IMR-90 (cell line): Measurements from ENCODE around the gene DAPK1. TPM values are rescaled to one million over a fixed set of nuclear protein-coding genes. Genes with fewer than 3 reads are reported as not detected.

Source experiments
- ATAC-seq: fragments of 200-7000 bp; cut with Tn5 transposase; 2 replicates; pipeline ENCODE4 v1.9.1; 2020; ENCODE audit warnings: low read depth, mild to moderate bottlenecking, moderate library complexity
- BruUV-seq: library from RNA; stranded (reverse); fragments of 400-500 nt; replicated peaks from 2 replicates; lab custom pipeline; 2021; lab: Mats Ljungman, UMichigan
- CTCF ChIA-PET: fragments of 300-600 bp; formaldehyde crosslinking; extraction: SDS; loops from one replicate; lab custom pipeline; 2021; ENCODE audit warnings: antibody characterized with exemption; lab: Yijun Ruan, JAX
- POLR2A ChIA-PET: fragments of 300-600 bp; sonication (Branson Sonifier 250); formaldehyde crosslinking; loops from one replicate; lab custom pipeline; 2022; ENCODE audit warnings: antibody characterized with exemption; ENCODE audit not compliant: unreplicated experiment; lab: Charles Lee
- DNase-seq: peaks from one replicate; pipeline ENCODE4 v3.0.0; 2013
- H2AFZ ChIP-seq: replicated peaks from 2 replicates; pipeline ENCODE3; 2013; ENCODE audit warnings: low read length, mild to moderate bottlenecking; ENCODE audit not compliant: poor library complexity
- H2AK5ac ChIP-seq: 2 replicates; pipeline ENCODE4 v1.6.1; 2013; ENCODE audit warnings: low read depth, low read length, inconsistent platforms
- H2AK9ac ChIP-seq: replicated peaks from 2 replicates; pipeline ENCODE3; 2013; ENCODE audit warnings: mild to moderate bottlenecking, low read depth, low read length, moderate library complexity; ENCODE audit not compliant: poor library complexity
- H2BK120ac ChIP-seq: 2 replicates; pipeline ENCODE4 v1.6.1; 2013; ENCODE audit warnings: low read depth, low read length, inconsistent platforms
- H2BK15ac ChIP-seq: 3 replicates; pipeline ENCODE4 v1.6.1; 2013; ENCODE audit warnings: low read depth, low read length, inconsistent platforms
- H2BK20ac ChIP-seq: 2 replicates; pipeline ENCODE4 v1.6.1; 2013; ENCODE audit warnings: low read depth, mild to moderate bottlenecking, inconsistent platforms, low read length, moderate library complexity
- H2BK5ac ChIP-seq: 2 replicates; pipeline ENCODE4 v1.6.1; 2013; ENCODE audit warnings: mild to moderate bottlenecking, low read depth, low read length, inconsistent platforms; ENCODE audit not compliant: poor library complexity, severe bottlenecking
- H3K14ac ChIP-seq: replicated peaks from 2 replicates; pipeline ENCODE4 v1.6.1; 2013; ENCODE audit warnings: low read depth, low read length, inconsistent platforms
- H3K18ac ChIP-seq: 2 replicates; pipeline ENCODE4 v1.6.1; 2013; ENCODE audit warnings: low read depth, low read length, control low read depth
- H3K23ac ChIP-seq: 2 replicates; pipeline ENCODE4 v1.6.1; 2013; ENCODE audit warnings: low read depth, low read length, inconsistent platforms
- H3K27ac ChIP-seq: 2 replicates; pipeline ENCODE4 v1.5.1; 2013; ENCODE audit warnings: mild to moderate bottlenecking, control low read depth, low read length; ENCODE audit not compliant: insufficient read depth
- H3K27me3 ChIP-seq: 2 replicates; pipeline ENCODE4 v1.6.1; 2013; ENCODE audit warnings: low read length; ENCODE audit not compliant: control insufficient read depth, insufficient read depth
- H3K36me3 ChIP-seq: 2 replicates; pipeline ENCODE4 v1.6.1; 2013; ENCODE audit warnings: low read length, mixed read lengths; ENCODE audit not compliant: control insufficient read depth, insufficient read depth
- H3K4ac ChIP-seq: 2 replicates; pipeline ENCODE4 v1.6.1; 2013; ENCODE audit warnings: low read depth, low read length, inconsistent platforms
- H3K4me1 ChIP-seq: 2 replicates; pipeline ENCODE4 v1.6.1; 2013; ENCODE audit warnings: low read length, mixed read lengths; ENCODE audit not compliant: control insufficient read depth, insufficient read depth
- H3K4me2 ChIP-seq: 2 replicates; pipeline ENCODE4 v1.6.1; 2013; ENCODE audit warnings: low read depth, mild to moderate bottlenecking, control low read depth, low read length, moderate library complexity
- H3K4me3 ChIP-seq: 2 replicates; pipeline ENCODE4 v1.5.1; 2013; ENCODE audit warnings: low read depth, mild to moderate bottlenecking, control low read depth, low read length, moderate library complexity; ENCODE audit not compliant: insufficient read depth
- H3K56ac ChIP-seq: 2 replicates; pipeline ENCODE4 v1.6.1; 2013; ENCODE audit warnings: low read length, inconsistent platforms; ENCODE audit not compliant: insufficient read depth; ENCODE audit errors: extremely low read depth
- H3K79me1 ChIP-seq, 2 experiments: 2 replicates each; pipeline ENCODE4 v1.6.1; 2013; ENCODE audit warnings: low read length in 2 of 2, inconsistent platforms in 1 of 2, low read depth in 1 of 2
- H3K9ac ChIP-seq: 2 replicates; pipeline ENCODE4 v1.6.1; 2013; ENCODE audit warnings: low read depth, low read length, control low read depth
- H3K9me1 ChIP-seq: 2 replicates; pipeline ENCODE4 v1.6.1; 2013; ENCODE audit warnings: low read length, inconsistent platforms; ENCODE audit not compliant: insufficient read depth
- H3K9me3 ChIP-seq: 2 replicates; pipeline ENCODE4 v1.6.1; 2013; ENCODE audit warnings: low read length; ENCODE audit not compliant: control insufficient read depth, insufficient read depth
- H4K20me1 ChIP-seq: 2 replicates; pipeline ENCODE4 v1.6.1; 2013; ENCODE audit warnings: low read length, inconsistent platforms; ENCODE audit not compliant: insufficient read depth
- H4K5ac ChIP-seq: 2 replicates; pipeline ENCODE4 v1.6.1; 2013; ENCODE audit warnings: mild to moderate bottlenecking, low read depth, low read length, control low read depth
- H4K8ac ChIP-seq, 2 experiments: 2 replicates each; pipeline ENCODE4 v1.6.1; 2013; ENCODE audit warnings: low read depth in 2 of 2, low read length in 2 of 2, control low read depth in 1 of 2, inconsistent platforms in 1 of 2
- H4K91ac ChIP-seq: 2 replicates; pipeline ENCODE4 v1.6.1; 2013; ENCODE audit warnings: low read depth, low read length, inconsistent platforms; ENCODE audit not compliant: insufficient read depth
- BHLHE40 ChIP-seq: fragments of 150-350 bp; IDR thresholded peaks from 2 replicates; pipeline ENCODE4 v1.6.1; 2016; ENCODE audit warnings: mild to moderate bottlenecking, low read depth, low read length
- CEBPB ChIP-seq: IDR thresholded peaks from 2 replicates; pipeline ENCODE4 v1.6.1; 2012; ENCODE audit warnings: low read depth, low read length, improper control_type of control experiment
- CHD1 ChIP-seq: IDR thresholded peaks from 2 replicates; pipeline ENCODE4 v1.6.1; 2012; ENCODE audit warnings: low read depth, low read length, improper control_type of control experiment
- ELK1 ChIP-seq: fragments of 150-350 bp; IDR thresholded peaks from 2 replicates; pipeline ENCODE4 v1.6.1; 2016; ENCODE audit warnings: low read depth, mild to moderate bottlenecking, low read length, moderate library complexity, borderline replicate concordance
- FOS ChIP-seq: fragments of 150-350 bp; IDR thresholded peaks from 2 replicates; pipeline ENCODE4 v1.6.1; 2016; ENCODE audit warnings: low read depth, low read length
- MAFK ChIP-seq: IDR thresholded peaks from 2 replicates; pipeline ENCODE4 v1.6.1; 2012; ENCODE audit warnings: low read depth, low read length, improper control_type of control experiment
- MAZ ChIP-seq: IDR thresholded peaks from 2 replicates; pipeline ENCODE4 v1.6.1; 2012; ENCODE audit warnings: low read depth, mild to moderate bottlenecking, low read length, improper control_type of control experiment, moderate library complexity, borderline replicate concordance
- MXI1 ChIP-seq: IDR thresholded peaks from 2 replicates; pipeline ENCODE4 v1.6.1; 2012; ENCODE audit warnings: low read depth, mild to moderate bottlenecking, low read length, moderate library complexity, borderline replicate concordance
- NFE2L2 ChIP-seq: fragments of 150-350 bp; IDR thresholded peaks from 2 replicates; pipeline ENCODE4 v1.6.1; 2016; ENCODE audit warnings: low read depth, mild to moderate bottlenecking, low read length
- POLR2A ChIP-seq: IDR thresholded peaks from 2 replicates; pipeline ENCODE4 v1.6.1; 2012; ENCODE audit warnings: mild to moderate bottlenecking, low read depth, low read length
- RAD21 ChIP-seq: IDR thresholded peaks from 2 replicates; pipeline ENCODE4 v1.6.1; 2012; ENCODE audit warnings: low read length, improper control_type of control experiment
- RCOR1 ChIP-seq: IDR thresholded peaks from 2 replicates; pipeline ENCODE4 v1.6.1; 2012; ENCODE audit warnings: mild to moderate bottlenecking, low read length, improper control_type of control experiment; ENCODE audit not compliant: insufficient replicate concordance
- RFX5 ChIP-seq: IDR thresholded peaks from 2 replicates; pipeline ENCODE4 v1.8.0; 2012; ENCODE audit warnings: low read depth, mild to moderate bottlenecking, low read length, moderate library complexity
- SMC3 ChIP-seq: fragments of 150-350 bp; IDR thresholded peaks from 2 replicates; pipeline ENCODE4 v1.6.1; 2016; ENCODE audit warnings: low read depth, mild to moderate bottlenecking, antibody characterized with exemption, low read length, moderate library complexity
- WGBS, 2 experiments: methylation state at CpG; one replicate each; pipeline versions ENCODE4 v1.1.5 to v1.1.7; 2013; ENCODE audit warnings: missing lambda C conversion rate in 2 of 2; ENCODE audit not compliant: insufficient read length in 1 of 2; ENCODE audit errors: extremely low coverage in 2 of 2; 5-methylcytosine and 5-hydroxymethylcytosine counted together
- dilution Hi-C: fragments of 300-500 bp; cut with HindIII; formaldehyde crosslinking; loops from one replicate; pipeline ENCODE4 v1.14.3; 2018; ENCODE audit warnings: low sequenced_read_pairs; ENCODE audit not compliant: unreplicated experiment
- in situ Hi-C: fragments of 300-500 bp; cut with MboI; formaldehyde crosslinking; loops from 3 replicates; pipeline ENCODE4 v1.14.3; 2019; ENCODE audit warnings: low sequenced_read_pairs, inconsistent platforms, mixed read lengths
- intact Hi-C: fragments of 100-400 bp; cut with micrococcal nuclease; formaldehyde crosslinking; loops from 2 replicates; pipeline ENCODE4 v1.10.0; 2022
- polyA plus RNA-seq, 3 experiments: library from polyadenylated mRNA; depleted of rRNA; stranded (reverse); fragments of >200 nt; gene quantifications; 2 replicates each; pipeline ENCODE4 v1.2.3, GENCODE V29; 2012; ENCODE audit warnings: low replicate concordance in 1 of 3
- total RNA-seq: library from RNA; depleted of rRNA; stranded (reverse); fragments of >200 nt; gene quantifications from 2 replicates; pipeline ENCODE4 v1.2.3, GENCODE V29; 2012
- TF ChIP-seq, protein P1 (sequence below): conservative IDR thresholded peaks from 2 replicates; pipeline ENCODE4 v1.5.1; 2012; ENCODE audit warnings: mild to moderate bottlenecking, low read depth, low read length, improper control_type of control experiment
- TF ChIP-seq, protein P2 (sequence below): fragments of 150-350 bp; IDR thresholded peaks from 2 replicates; pipeline ENCODE4 v1.6.1; 2017; ENCODE audit warnings: mild to moderate bottlenecking, antibody characterized with exemption, low read length, low read depth

Gene DAPK1
- total and polyA plus RNA-seq, 2 of the 4 experiments (the other 2 are of a cell fraction) = under 0.01 to 0.03 TPM

- Histone ChIP-seq H3K27me3 (no peaks in the 10 kb centered on the region), H3K23ac (no peak overlapping the region), H2BK120ac (no peak overlapping the region), H3K56ac (no peak overlapping the region), H2BK15ac (no peak overlapping the region), H2BK20ac (no peak overlapping the region), H3K4me2 (no peak overlapping the region), H2AK5ac (no peak overlapping the region), H3K18ac (no peak overlapping the region), H4K5ac (no peak overlapping the region), H3K4me3 (no peak overlapping the region), H3K4me1 (no peaks in the 10 kb centered on the region), H2BK5ac (no peak overlapping the region), H4K20me1 (no peaks in the 10 kb centered on the region), H4K91ac (no peak overlapping the region), H2AFZ (no peak overlapping the region), H3K9me1 (no peaks in the 10 kb centered on the region), H3K9me3 (peaks cover 5% of the 10 kb centered on the region; the same call in 1 of the 2 replicates), H3K9ac (no peak overlapping the region), H3K4ac (no peak overlapping the region), H2AK9ac (no peak overlapping the region), H3K36me3 (no peaks in the 10 kb centered on the region), H3K14ac (no peak overlapping the region), H3K79me1 (no peaks in the 10 kb centered on the region), H3K27ac (no peak overlapping the region), H4K8ac (no peak overlapping the region)
- no TSS peak for BruUV-seq
- DNase-seq (no peak), ATAC-seq (no peak)
- POLR2A ChIA-PET = no interaction called here
- intact Hi-C loops = no loop called here
- CTCF ChIA-PET = no interaction called here
- WGBS, 2 experiments = no CpG with 5 or more reads among the region's 1 CpG
- dilution Hi-C loops = no loop called here
- in situ Hi-C loops = no loop called here
- TF ChIP-seq MAFK = no peak
- no peak for TF ChIP-seq POLR2A
- TF ChIP-seq MXI1 = no peak
- TF ChIP-seq BHLHE40 = no peak
- no peak for TF ChIP-seq CEBPB
- no peak for TF ChIP-seq ELK1
- no peak for TF ChIP-seq FOS
- no peak for TF ChIP-seq NFE2L2
- no peak for TF ChIP-seq MAZ
- TF ChIP-seq SMC3 = no peak
- TF ChIP-seq RCOR1 = no peak
- TF ChIP-seq, protein P1, sequence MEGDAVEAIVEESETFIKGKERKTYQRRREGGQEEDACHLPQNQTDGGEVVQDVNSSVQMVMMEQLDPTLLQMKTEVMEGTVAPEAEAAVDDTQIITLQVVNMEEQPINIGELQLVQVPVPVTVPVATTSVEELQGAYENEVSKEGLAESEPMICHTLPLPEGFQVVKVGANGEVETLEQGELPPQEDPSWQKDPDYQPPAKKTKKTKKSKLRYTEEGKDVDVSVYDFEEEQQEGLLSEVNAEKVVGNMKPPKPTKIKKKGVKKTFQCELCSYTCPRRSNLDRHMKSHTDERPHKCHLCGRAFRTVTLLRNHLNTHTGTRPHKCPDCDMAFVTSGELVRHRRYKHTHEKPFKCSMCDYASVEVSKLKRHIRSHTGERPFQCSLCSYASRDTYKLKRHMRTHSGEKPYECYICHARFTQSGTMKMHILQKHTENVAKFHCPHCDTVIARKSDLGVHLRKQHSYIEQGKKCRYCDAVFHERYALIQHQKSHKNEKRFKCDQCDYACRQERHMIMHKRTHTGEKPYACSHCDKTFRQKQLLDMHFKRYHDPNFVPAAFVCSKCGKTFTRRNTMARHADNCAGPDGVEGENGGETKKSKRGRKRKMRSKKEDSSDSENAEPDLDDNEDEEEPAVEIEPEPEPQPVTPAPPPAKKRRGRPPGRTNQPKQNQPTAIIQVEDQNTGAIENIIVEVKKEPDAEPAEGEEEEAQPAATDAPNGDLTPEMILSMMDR = no peak
- TF ChIP-seq RAD21 = no peak
- no peak for TF ChIP-seq CHD1
- TF ChIP-seq, protein P2, sequence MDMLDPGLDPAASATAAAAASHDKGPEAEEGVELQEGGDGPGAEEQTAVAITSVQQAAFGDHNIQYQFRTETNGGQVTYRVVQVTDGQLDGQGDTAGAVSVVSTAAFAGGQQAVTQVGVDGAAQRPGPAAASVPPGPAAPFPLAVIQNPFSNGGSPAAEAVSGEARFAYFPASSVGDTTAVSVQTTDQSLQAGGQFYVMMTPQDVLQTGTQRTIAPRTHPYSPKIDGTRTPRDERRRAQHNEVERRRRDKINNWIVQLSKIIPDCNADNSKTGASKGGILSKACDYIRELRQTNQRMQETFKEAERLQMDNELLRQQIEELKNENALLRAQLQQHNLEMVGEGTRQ = no peak
- no peak for TF ChIP-seq RFX5
Observed at GRCh38 chr9:87455407-87455806, 42.3 kb upstream of the DAPK1 start.
